Adrenal gland (tissue), 5 donors: Measurements from ENCODE around the gene ZNF609.

Experiments
- CTCF ChIP-seq, 6 experiments: fragments of 450-650 bp in 4 of 6; fragments of 200-600 bp in 2 of 6; sonication (generic) in 1 of 6; IDR thresholded peaks; 1 replicate in 5 of 6; 2 replicates in 1 of 6; pipeline versions ENCODE4 v1.5.1 to v1.8.0; 2016 to 2021; ENCODE audit warnings: antibody characterized with exemption in 6 of 6, mild to moderate bottlenecking in 2 of 6, moderate library complexity in 1 of 6
- POLR2A ChIP-seq, 2 donors: fragments of 450-650 bp; IDR thresholded peaks; one replicate each; pipeline ENCODE4 v1.6.1; 2017; ENCODE audit warnings: antibody characterized with exemption in 2 of 2, mild to moderate bottlenecking in 2 of 2, moderate library complexity in 1 of 2
- donor health status: DM: no; HTN: no; CAD: no.

DNA sequence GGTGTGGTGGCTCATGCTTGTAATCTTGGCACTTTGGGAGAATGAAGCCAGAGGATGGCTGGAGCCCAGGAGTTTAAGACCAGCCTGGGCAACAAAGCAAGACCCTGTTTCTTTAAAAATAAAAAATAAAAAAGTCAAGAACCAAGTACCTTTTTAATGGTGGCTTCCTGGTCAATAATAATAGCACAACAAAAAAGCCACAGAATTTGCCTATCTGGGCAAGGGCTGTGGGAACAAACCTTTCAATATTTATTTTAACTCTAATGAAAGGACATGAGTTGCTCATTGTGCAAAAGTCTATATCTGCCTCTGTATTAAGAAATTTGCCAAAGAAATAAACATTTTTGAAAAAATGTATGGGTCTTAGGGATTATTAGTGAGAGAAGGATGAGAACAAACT, 2.1 kb downstream of the ZNF609 start:
- TF ChIP-seq CTCF (IDR thresholded peaks at IDR 0.05) (no peak), POLR2A (IDR thresholded peaks at IDR 0.05) (no peak)
